ENCODE data around the gene GTPBP2.
"Not testable (repeated sequence)": the region's sequence is repeated elsewhere in the genome, so short reads cannot be mapped to it uniquely, and the experiment has no call there.

GTPBP2 gene

DNA sequence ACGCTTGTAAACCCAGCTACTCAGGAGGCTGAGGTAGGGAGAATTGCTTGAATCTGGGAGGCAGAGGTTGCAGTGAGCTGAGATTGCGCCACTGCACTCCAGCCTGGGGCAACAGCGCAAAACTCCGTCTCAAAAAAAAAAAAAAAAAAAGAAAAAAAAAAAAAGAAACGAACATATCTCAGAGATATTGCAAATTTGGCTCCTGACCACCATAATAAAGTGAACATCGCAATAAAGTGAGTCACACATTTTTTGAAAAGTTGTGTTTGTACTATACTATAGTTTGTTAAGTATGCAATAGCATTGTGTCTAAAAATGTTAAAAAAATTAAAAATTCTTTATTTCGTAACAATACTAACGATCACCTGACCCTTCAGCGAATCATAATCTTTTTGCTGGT is 29.1 kb upstream of the GTPBP2 start:
- DNase-seq (ENCODE audit: low read depth): no peak

- DNase-seq (ENCODE audit: low read depth): no peak
Observed at GRCh38 chr6:43657221-43657802, 28.2 kb upstream of the GTPBP2 start.

DNA sequence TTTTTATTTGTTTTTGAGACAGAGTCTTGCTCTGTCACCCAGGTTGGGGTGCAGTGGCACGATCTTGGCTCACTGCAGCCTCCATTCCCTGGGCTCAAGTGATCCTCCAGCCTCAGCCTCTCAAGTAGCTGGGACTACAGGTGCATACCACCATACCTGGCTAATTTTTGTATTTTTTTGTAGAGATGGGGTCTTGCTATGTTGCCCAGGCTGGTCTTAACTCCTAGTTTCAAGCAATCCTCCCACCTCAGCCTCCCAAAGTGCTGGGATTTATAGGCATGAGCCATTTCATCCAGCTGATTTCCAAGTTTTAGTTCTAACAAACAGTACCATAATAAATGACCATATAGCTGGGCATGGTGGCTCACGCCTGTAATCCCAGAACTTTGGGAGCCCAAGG is 23.8 kb upstream of the GTPBP2 start:
- DNase-seq (ENCODE audit: low read depth): not testable (repeated sequence)

- DNase-seq (ENCODE audit: low read depth): no peak
Observed at GRCh38 chr6:43648248-43648647, 19.2 kb upstream of the GTPBP2 start.

DNA sequence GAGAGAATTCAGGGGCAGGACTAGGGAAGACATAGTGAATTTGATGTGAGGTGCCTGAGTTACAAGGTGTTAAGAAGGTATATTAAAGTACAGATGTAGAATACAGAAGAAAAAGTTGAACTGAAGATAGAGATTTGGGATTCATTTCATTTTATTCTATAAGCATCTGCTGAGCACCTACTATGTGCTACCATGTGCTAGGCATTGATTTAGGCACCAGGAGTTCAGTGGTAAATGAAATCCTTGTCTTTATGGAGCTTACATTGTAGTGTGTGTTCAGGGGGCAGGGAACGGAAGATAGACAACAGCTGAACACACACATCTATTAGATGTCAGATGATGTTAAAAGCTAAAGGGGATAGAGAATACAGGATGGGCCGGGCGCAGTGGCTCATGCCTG is 18.5 kb upstream of the GTPBP2 start:
- no peak for DNase-seq (ENCODE audit: low read depth)

- DNase-seq (ENCODE audit: low read depth): no peak
Observed at GRCh38 chr6:43645613-43645964, 16.5 kb upstream of the GTPBP2 start.

- DNase-seq (ENCODE audit: low read depth): peak; percentile 24
Observed at GRCh38 chr6:43644940-43645612, 16.0 kb upstream of the GTPBP2 start, which contains the start of gene RSPH9. Gene RSPH9 (plus strand): TSS chr6:43645036. CDS start chr6:43645099, 63 bp downstream.

DNA sequence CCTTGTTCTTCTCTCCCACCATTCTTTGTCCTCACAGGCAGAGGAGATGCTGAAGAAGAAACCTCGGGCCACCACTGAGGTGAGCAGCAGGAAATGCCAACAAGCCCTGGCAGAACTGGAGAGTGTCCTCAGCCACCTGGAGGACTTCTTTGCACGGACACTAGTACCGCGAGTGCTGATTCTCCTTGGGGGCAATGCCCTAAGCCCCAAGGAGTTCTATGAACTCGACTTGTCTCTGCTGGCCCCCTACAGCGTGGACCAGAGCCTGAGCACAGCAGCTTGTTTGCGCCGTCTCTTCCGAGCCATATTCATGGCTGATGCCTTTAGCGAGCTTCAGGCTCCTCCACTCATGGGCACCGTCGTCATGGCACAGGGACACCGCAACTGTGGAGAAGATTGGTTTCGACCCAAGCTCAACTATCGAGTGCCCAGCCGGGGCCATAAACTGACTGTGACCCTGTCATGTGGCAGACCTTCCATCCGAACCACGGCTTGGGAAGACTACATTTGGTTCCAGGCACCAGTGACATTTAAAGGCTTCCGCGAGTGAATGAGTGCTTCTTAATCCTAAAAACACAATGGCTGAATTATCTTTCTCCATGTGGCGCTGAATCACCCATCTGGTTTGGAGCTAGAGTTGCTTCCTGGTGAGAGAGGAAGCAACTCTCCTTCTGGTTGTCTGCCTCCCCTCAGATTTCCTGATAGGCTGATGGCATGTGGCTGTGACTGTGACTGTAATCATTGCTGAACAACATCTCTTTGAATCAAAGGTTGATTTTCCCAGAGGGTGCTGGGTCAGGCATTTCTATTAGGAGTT is 11.1 kb upstream of the GTPBP2 start:
- DNase-seq (ENCODE audit: low read depth): no peak

DNA sequence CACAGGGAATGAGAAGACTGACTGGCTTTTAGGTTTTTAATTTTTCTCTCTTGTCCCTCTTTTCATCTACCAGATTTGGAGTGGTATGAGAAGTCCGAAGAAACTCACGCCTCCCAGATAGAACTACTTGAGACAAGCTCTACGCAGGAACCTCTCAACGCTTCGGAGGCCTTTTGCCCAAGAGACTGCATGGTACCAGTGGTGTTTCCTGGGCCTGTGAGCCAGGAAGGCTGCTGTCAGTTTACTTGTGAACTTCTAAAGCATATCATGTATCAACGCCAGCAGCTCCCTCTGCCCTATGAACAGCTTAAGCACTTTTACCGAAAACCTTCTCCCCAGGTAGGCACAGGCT is 7.2 kb upstream of the GTPBP2 start:
- no peak for DNase-seq (ENCODE audit: low read depth)

GRCh38 chr6:43635387-43636307 is 6.6 kb upstream of the GTPBP2 start, which contains the start of gene MAD2L1BP:
Gene MAD2L1BP (plus strand): TSS chr6:43635840. CDS start chr6:43635876, 36 bp downstream.
- peak; percentile 77 for DNase-seq (ENCODE audit: low read depth)

GRCh38 chr6:43634702-43635303 is 5.7 kb upstream of the GTPBP2 start:
- no peak for DNase-seq (ENCODE audit: low read depth)

GRCh38 chr6:43633002-43633401 is 3.9 kb upstream of the GTPBP2 start:
- DNase-seq (ENCODE audit: low read depth): not testable (repeated sequence)

- DNase-seq (ENCODE audit: low read depth): no peak
Observed at GRCh38 chr6:43630980-43631619, 2.0 kb upstream of the GTPBP2 start.

DNA sequence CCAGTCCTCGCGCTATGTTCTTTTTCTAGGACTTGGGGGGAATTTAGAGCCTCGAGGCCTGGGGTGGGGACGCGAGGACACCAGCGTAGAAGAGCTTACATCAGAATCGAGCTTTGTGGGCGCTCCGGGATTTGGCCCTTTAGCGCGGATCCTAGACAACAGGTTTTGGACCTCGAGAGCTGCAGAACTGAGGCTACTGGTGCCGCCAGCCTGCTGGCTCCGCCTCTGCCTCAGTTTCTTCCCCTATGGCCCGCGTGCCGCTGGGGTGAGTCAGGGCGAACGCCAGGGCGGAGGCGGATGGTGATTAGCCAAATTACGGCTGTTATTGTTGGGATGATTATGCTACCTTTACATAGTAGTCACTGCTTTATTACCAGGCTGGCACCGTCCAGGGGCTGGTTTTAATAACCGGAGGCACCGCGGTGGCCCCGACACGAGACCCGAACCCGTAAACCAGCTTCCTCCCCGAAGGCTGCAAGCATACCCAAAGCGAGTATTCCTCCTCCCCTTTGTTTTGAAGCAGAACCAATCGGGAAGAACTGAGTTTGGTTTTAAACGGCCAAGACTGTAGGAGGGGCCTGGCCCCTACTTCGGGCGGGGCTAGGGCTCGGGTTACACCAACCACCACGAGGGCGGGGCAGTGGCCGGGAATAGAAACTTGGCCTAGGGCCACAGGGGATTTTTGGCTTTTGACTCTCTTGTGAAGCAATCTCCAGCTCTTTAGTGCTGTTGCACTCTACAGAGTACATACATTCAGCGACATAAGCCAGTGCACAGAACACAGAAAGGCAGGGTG is 639 bp upstream of the GTPBP2 start:
- DNase-seq (ENCODE audit: low read depth): peak; percentile 83

DNA sequence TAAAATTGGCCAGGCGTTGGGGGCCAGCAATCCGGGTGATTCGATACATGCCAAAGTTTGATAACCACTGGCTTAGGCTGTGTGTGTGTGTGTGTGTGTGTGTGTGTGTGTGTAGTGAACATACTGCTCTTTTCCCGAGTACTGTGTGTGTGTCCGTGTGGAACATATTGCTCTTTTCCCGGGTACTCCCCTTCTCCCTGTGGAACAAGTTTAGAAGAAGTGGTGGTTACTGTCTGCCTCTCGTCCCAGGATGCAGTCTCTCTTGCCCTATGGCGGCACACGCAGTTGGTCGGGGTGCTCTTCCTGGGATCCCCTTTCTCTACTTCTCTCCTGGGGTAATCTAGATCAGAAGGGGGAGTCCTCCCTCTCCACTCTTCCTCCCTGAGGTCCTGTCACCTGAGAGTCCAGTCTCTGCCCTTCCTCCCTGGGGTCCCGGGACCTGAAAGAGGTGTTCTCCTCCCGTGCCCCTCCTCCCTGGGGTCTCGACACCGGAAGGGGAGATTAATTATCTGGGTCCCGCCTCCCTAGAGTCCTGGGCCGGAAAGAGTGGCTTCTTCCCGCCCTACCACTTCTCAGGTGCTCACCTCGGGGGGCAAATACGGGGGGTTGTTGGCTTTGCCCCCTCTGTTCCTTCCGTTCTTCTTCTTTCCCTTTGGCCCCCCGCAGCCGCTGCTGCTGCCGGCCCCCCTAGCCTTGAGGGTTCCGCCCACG is 516 bp downstream of the GTPBP2 start:
- no peak for DNase-seq (ENCODE audit: low read depth)

DNA sequence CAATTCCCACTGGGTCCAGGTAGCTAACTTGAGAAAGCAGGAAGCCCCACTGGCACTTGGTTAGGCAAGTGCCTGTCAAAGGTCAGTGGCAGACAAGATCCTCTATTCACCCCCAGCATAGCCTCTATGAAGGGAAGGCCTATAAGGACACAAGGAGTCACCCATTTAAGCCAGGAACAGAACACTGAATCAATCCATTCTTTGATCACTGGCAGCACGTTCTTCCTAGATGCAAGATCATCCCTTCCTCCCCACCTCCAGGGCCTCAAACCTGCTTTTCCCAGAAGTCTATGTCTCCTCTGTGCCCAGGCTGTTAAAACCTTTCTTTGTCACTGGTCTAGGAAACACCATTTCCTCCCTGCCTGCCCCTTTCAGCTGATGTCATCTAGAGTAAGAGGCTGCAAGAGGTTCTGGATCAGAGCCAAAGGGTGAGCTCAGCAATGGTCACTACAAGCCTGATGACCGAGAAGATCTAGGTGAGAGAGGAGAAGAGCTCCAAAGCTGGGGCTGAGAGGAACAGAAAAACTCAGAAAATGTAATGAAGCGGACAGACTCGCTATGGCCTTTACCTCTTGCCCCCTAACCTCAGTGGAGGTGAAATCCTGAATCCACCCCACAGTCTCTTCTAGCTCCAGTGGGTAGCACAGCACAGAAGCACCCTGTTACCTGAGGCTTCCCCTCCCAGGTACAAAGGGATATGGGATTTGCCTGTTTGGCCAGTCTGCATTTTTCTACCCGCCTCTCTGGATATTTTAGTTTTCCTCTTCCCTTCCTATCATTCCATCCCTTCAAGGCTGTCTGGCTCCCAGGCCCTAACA is 1.8 kb downstream of the GTPBP2 start:
- no peak for DNase-seq (ENCODE audit: low read depth)

- DNase-seq (ENCODE audit: low read depth): no peak
Observed at GRCh38 chr6:43625393-43625992, 3.6 kb downstream of the GTPBP2 start.

DNA sequence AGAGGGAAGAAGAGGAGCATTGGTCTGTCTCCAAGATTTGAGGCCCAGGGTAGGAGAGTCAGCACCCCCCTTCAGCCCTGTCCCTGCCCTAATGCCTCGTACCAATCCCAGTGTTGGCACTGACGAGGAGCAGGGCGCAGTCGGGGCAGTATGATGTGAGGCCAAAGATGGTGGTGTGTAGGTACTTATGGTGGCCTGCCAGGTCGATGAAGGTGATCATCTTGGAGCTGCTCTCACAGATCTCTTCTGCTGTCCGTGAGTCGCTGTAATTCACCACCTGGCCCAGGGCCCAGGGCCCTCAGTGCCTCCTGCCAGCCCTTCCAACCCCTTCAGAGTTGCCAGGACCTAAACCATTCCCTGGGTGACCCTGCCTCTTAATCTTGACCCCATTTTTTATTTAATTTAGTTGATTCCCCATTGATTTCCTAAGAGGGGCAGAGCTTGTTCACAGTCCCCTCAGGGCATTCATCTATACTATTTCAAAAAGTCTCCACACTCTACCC is 4.2 kb downstream of the GTPBP2 start:
- no peak for DNase-seq (ENCODE audit: low read depth)

All from stimulated activated CD8-positive, alpha-beta memory T cell treated with anti-CD3 and anti-CD28 coated beads, Interleukin-15, amount 100 ng/mL, for 1 hour (primary cell).